ENCODE data around the gene NUBP2.

The NUBP2 gene

DNA sequence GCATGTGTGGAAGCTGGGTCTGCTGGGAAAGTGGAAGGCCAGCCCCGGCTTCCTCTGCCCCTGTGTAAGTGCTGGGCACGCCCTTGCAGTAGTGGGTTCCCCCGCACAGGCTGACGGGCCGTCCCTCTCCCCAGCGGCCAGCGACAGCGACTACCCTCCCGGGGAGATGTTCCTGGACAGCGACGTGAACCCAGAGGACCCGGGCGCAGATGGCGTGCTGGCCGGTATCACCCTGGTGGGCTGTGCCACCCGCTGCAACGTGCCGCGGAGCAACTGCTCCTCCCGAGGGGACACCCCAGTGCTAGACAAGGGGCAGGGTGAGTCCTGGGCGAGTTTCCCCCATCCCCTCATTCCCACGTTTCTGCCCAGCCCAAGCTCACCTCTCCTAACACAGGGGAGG lies 16.9 kb upstream of the NUBP2 start:
- H3K9me2 ChIP-seq (replicated peaks; ENCODE audit: low read depth, low read length), result no peaks in the 10 kb centered on the region
- H3K4me1 ChIP-seq (ENCODE audit: insufficient read depth, low read length, poor library complexity, severe bottlenecking), result no peaks in the 10 kb centered on the region
- H3K9ac ChIP-seq (ENCODE audit: low read depth, low read length, poor library complexity, severe bottlenecking), result no peak overlapping the region
- H4K20me1 ChIP-seq (ENCODE audit: insufficient read depth, low read length, poor library complexity, severe bottlenecking), result no peaks in the 10 kb centered on the region
- H3K9me3 ChIP-seq (ENCODE audit: insufficient read depth, low read depth, low read length), result no peaks in the 10 kb centered on the region
- no peaks in the 10 kb centered on the region for H3K27me3 ChIP-seq (ENCODE audit: insufficient read depth, low read length, poor library complexity, severe bottlenecking)
- H3K4me3 ChIP-seq (ENCODE audit: low read length, poor library complexity, severe bottlenecking), result no peak overlapping the region
- H3K79me2 ChIP-seq (ENCODE audit: insufficient read depth, low read length), result no peaks in the 10 kb centered on the region; the same call in 1 of the 2 replicates
- no peaks in the 10 kb centered on the region for H3K36me3 ChIP-seq (ENCODE audit: insufficient read depth, low read length)
- H3K4me2 ChIP-seq (ENCODE audit: low read depth, low read length, poor library complexity, severe bottlenecking), result no peak overlapping the region
- no peaks in the 10 kb centered on the region for H3F3A ChIP-seq (ENCODE audit: low read depth)
- H2AFZ ChIP-seq (ENCODE audit: low read length), result no peak overlapping the region
- TF ChIP-seq, protein P1, sequence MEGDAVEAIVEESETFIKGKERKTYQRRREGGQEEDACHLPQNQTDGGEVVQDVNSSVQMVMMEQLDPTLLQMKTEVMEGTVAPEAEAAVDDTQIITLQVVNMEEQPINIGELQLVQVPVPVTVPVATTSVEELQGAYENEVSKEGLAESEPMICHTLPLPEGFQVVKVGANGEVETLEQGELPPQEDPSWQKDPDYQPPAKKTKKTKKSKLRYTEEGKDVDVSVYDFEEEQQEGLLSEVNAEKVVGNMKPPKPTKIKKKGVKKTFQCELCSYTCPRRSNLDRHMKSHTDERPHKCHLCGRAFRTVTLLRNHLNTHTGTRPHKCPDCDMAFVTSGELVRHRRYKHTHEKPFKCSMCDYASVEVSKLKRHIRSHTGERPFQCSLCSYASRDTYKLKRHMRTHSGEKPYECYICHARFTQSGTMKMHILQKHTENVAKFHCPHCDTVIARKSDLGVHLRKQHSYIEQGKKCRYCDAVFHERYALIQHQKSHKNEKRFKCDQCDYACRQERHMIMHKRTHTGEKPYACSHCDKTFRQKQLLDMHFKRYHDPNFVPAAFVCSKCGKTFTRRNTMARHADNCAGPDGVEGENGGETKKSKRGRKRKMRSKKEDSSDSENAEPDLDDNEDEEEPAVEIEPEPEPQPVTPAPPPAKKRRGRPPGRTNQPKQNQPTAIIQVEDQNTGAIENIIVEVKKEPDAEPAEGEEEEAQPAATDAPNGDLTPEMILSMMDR (conservative IDR thresholded peaks at IDR 0.05; ENCODE audit: low read length), result no peak
- TF ChIP-seq EZH2phosphoT487 (IDR thresholded peaks at IDR 0.05; ENCODE audit: borderline replicate concordance), result no peak

DNA sequence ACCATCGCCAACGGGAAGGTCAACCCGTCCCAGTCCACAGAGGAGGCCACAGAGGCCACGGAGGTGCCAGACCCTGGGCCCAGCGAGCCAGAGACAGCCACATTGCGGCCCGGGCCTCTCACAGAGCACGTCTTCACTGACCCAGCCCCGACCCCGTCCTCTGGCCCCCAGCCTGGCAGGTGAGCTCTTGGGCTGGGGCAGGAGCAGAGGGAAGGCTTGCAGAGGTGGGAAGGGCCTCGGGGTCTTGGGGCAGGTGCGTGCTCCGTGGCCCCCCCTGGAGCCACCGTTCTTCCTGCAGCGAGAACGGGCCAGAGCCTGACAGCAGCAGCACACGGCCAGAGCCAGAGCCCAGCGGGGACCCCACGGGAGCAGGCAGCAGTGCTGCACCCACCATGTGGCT lies 16.5 kb upstream of the NUBP2 start:
- no peaks in the 10 kb centered on the region for H3K4me1 ChIP-seq (ENCODE audit: insufficient read depth, low read length, poor library complexity, severe bottlenecking)
- no peak overlapping the region for H2AFZ ChIP-seq (ENCODE audit: low read length)
- H3K4me3 ChIP-seq (ENCODE audit: low read length, poor library complexity, severe bottlenecking), result no peak overlapping the region
- H3K9ac ChIP-seq (ENCODE audit: low read depth, low read length, poor library complexity, severe bottlenecking), result no peak overlapping the region
- no peak for TF ChIP-seq EZH2phosphoT487 (IDR thresholded peaks at IDR 0.05; ENCODE audit: borderline replicate concordance)
- TF ChIP-seq, protein P1 (conservative IDR thresholded peaks at IDR 0.05; ENCODE audit: low read length), result no peak
- no peaks in the 10 kb centered on the region for H3K9me2 ChIP-seq (replicated peaks; ENCODE audit: low read depth, low read length)
- H3F3A ChIP-seq (ENCODE audit: low read depth), result no peaks in the 10 kb centered on the region
- H3K36me3 ChIP-seq (ENCODE audit: insufficient read depth, low read length), result no peaks in the 10 kb centered on the region
- no peak overlapping the region for H3K4me2 ChIP-seq (ENCODE audit: low read depth, low read length, poor library complexity, severe bottlenecking)
- H3K27me3 ChIP-seq (ENCODE audit: insufficient read depth, low read length, poor library complexity, severe bottlenecking), result no peaks in the 10 kb centered on the region
- H3K9me3 ChIP-seq (ENCODE audit: insufficient read depth, low read depth, low read length), result no peaks in the 10 kb centered on the region
- H3K79me2 ChIP-seq (ENCODE audit: insufficient read depth, low read length), result no peaks in the 10 kb centered on the region; the same call in 1 of the 2 replicates
- H4K20me1 ChIP-seq (ENCODE audit: insufficient read depth, low read length, poor library complexity, severe bottlenecking), result no peaks in the 10 kb centered on the region

DNA sequence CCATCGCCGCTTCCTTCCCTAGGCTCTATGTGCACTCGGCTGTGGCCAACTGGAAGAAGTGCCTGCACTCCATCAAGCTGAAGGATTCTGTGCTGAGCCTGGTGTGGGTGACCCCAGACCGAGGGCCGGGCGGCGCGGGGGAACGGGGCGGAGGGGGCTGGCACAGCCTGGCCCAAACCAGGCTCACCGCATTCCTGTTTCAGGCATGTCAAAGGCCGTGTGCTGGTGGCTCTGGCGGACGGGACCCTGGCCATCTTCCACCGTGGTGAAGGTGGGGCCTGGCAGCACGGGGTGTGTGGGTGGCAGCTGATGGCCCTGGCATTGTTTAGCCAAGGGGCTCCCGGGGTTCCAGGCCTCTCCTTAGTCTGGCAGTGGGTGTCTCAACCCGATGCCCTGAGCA lies 16.1 kb upstream of the NUBP2 start:
- Histone ChIP-seq H3K9ac (ENCODE audit: low read depth, low read length, poor library complexity, severe bottlenecking) (no peak overlapping the region), H2AFZ (ENCODE audit: low read length) (no peak overlapping the region), H3K4me1 (ENCODE audit: insufficient read depth, low read length, poor library complexity, severe bottlenecking) (no peaks in the 10 kb centered on the region), H3F3A (ENCODE audit: low read depth) (no peaks in the 10 kb centered on the region), H3K36me3 (ENCODE audit: insufficient read depth, low read length) (no peaks in the 10 kb centered on the region), H3K4me3 (ENCODE audit: low read length, poor library complexity, severe bottlenecking) (no peak overlapping the region), H3K4me2 (ENCODE audit: low read depth, low read length, poor library complexity, severe bottlenecking) (no peak overlapping the region), H4K20me1 (ENCODE audit: insufficient read depth, low read length, poor library complexity, severe bottlenecking) (no peaks in the 10 kb centered on the region), H3K9me2 (replicated peaks; ENCODE audit: low read depth, low read length) (no peaks in the 10 kb centered on the region), H3K27me3 (ENCODE audit: insufficient read depth, low read length, poor library complexity, severe bottlenecking) (no peaks in the 10 kb centered on the region), H3K79me2 (ENCODE audit: insufficient read depth, low read length) (peaks cover under 1% of the 10 kb centered on the region; the same call in 1 of the 2 replicates), H3K9me3 (ENCODE audit: insufficient read depth, low read depth, low read length) (no peaks in the 10 kb centered on the region)
- TF ChIP-seq EZH2phosphoT487 (IDR thresholded peaks at IDR 0.05; ENCODE audit: borderline replicate concordance), result no peak
- TF ChIP-seq, protein P1 (conservative IDR thresholded peaks at IDR 0.05; ENCODE audit: low read length), result no peak
